Spleen (tissue), 7 donors: ENCODE measurements around the gene FOS.

Experiments used
- CTCF ChIP-seq, 11 experiments: fragments of 200-600 bp in 7 of 11; fragments of 450-650 bp in 4 of 11; sonication (generic) in 4 of 11; IDR thresholded peaks in 8 of 11; conservative IDR thresholded peaks in 3 of 11; 1 replicate in 7 of 11; 2 replicates in 4 of 11; pipeline versions ENCODE4 v1.4.0 to v1.8.0; 2016 to 2021; ENCODE audit warnings: antibody characterized with exemption in 11 of 11, inconsistent platforms in 4 of 11, mild to moderate bottlenecking in 1 of 11
- POLR2A ChIP-seq, 3 donors: fragments of 450-650 bp; IDR thresholded peaks; one replicate each; pipeline ENCODE4 v1.5.1; 2017; ENCODE audit warnings: antibody characterized with exemption in 3 of 3, mild to moderate bottlenecking in 1 of 3
- POLR2AphosphoS5 ChIP-seq, 3 donors: sonication (generic); formaldehyde crosslinking; IDR thresholded peaks; one replicate each; pipeline ENCODE4 v1.5.1; 2017; ENCODE audit warnings: antibody characterized with exemption in 3 of 3
- donor health status: DM: no; HTN: no; CAD: no; lungs with moderate emphysema.
- donor health status: DM: no; HTN: no; CAD: no.
- donor health status: DM: no; HTN: no; CAD: no.

GRCh38 chr14:75259510-75259855 lies 19.1 kb upstream of the FOS start:
- TF ChIP-seq POLR2AphosphoS5 (IDR thresholded peaks at IDR 0.05) (no peak), POLR2A (IDR thresholded peaks at IDR 0.05) (no peak), CTCF (IDR thresholded peaks at IDR 0.05 in 8 of 11, conservative IDR thresholded peaks at IDR 0.05 in 3 of 11) (peak in 1 of 11 experiments; percentile 23)
